Subcutaneous abdominal adipose tissue (tissue), 5 donors: ENCODE measurements around the gene SFT2D2.
"Not testable (repeated sequence)": the region's sequence is repeated elsewhere in the genome, so short reads cannot be mapped to it uniquely, and the experiment has no call there.

Source experiments
- H3K27ac ChIP-seq: one replicate; pipeline ENCODE4 v1.7.0; 2013; ENCODE audit warnings: low read depth, mild to moderate bottlenecking, inconsistent platforms, low read length, moderate library complexity
- H3K27me3 ChIP-seq, 5 donors: one replicate each; pipeline ENCODE4 v1.7.0; 2013; ENCODE audit warnings: low read length in 5 of 5, inconsistent platforms in 1 of 5; ENCODE audit not compliant: control insufficient read depth in 5 of 5, insufficient read depth in 4 of 5
- H3K36me3 ChIP-seq, 5 donors: one replicate each; pipeline ENCODE4 v1.7.0; 2013; ENCODE audit warnings: low read length in 5 of 5; ENCODE audit not compliant: control insufficient read depth in 5 of 5, insufficient read depth in 5 of 5
- H3K4me1 ChIP-seq, 5 donors: one replicate each; pipeline ENCODE4 v1.7.0; 2013; ENCODE audit warnings: low read length in 5 of 5, mild to moderate bottlenecking in 3 of 5, moderate library complexity in 1 of 5; ENCODE audit not compliant: control insufficient read depth in 5 of 5, insufficient read depth in 5 of 5
- H3K4me3 ChIP-seq, 5 donors: one replicate each; pipeline ENCODE4 v1.7.0; 2013; ENCODE audit warnings: low read length in 5 of 5, low read depth in 1 of 5
- H3K9ac ChIP-seq, 5 donors: one replicate each; pipeline ENCODE4 v1.7.0; 2013; ENCODE audit warnings: low read length in 5 of 5, mild to moderate bottlenecking in 4 of 5, moderate library complexity in 3 of 5
- H3K9me3 ChIP-seq, 5 donors: one replicate each; pipeline ENCODE4 v1.7.0; 2013; ENCODE audit warnings: low read length in 5 of 5; ENCODE audit not compliant: control insufficient read depth in 5 of 5
- donor health status: healthy.
- donor health status: healthy.
- donor health status: healthy.
- donor health status: healthy.
- donor health status: healthy.

The SFT2D2 gene

GRCh38 chr1:168225476-168226190, at the start of gene SFT2D2:
TSS of gene SFT2D2 (plus strand) at chr1:168226004. CDS start at chr1:168226080, 76 bp downstream.
- Histone ChIP-seq H3K9ac (peak within 1 kb of the TSS; percentile 21 to 97 (median 92)), H3K9me3 (peaks cover 0 to 6% (median 3%) of the 10 kb centered on the region in 5 donors), H3K4me1 (peaks cover 0 to 47% (median 42%) of the 10 kb centered on the region in 5 donors), H3K27ac (peak within 1 kb of the TSS; percentile 63), H3K27me3 (peaks cover 0 to 3% (median 0%) of the 10 kb centered on the region in 5 donors), H3K36me3 (peaks cover 0 to 6% (median 2%) of the 10 kb centered on the region in 5 donors), H3K4me3 (peak within 1 kb of the TSS; percentile 87 to 96 (median 94))

- peaks cover 0 to 15% (median 10%) of the 10 kb centered on the region in 5 donors for H3K4me1 ChIP-seq
- peak overlapping the region; percentile 14 to 94 (median 88) for H3K4me3 ChIP-seq
- peak overlapping the region; percentile 93 for H3K27ac ChIP-seq
- H3K9ac ChIP-seq, result peak overlapping the region in 2 of 5 donors; percentile 36 to 83
- H3K9me3 ChIP-seq, result no peaks in the 10 kb centered on the region
- H3K36me3 ChIP-seq, result no peaks in the 10 kb centered on the region
- H3K27me3 ChIP-seq, result no peaks in the 10 kb centered on the region
Observed at GRCh38 chr1:168178227-168178637, 47.6 kb upstream of the SFT2D2 start.

GRCh38 chr1:168178638-168179437, 47.0 kb upstream of the SFT2D2 start, which contains the start of gene TIPRL:
TSS of gene TIPRL (plus strand) at chr1:168178962. CDS start at chr1:168179078, 116 bp downstream.
- Histone ChIP-seq H3K27ac (peak within 1 kb of the TSS; percentile 93), H3K9ac (peak within 1 kb of the TSS; percentile 81 to 94 (median 87)), H3K4me3 (peak within 1 kb of the TSS; percentile 64 to 97 (median 91)), H3K4me1 (peaks cover 0 to 15% (median 10%) of the 10 kb centered on the region in 5 donors), H3K36me3 (no peaks in the 10 kb centered on the region), H3K27me3 (no peaks in the 10 kb centered on the region), H3K9me3 (no peaks in the 10 kb centered on the region)

GRCh38 chr1:168179438-168180147, 46.2 kb upstream of the SFT2D2 start:
- peaks cover 0 to 15% (median 10%) of the 10 kb centered on the region in 5 donors for H3K4me1 ChIP-seq
- peak overlapping the region; percentile 64 to 97 (median 91) for H3K4me3 ChIP-seq
- peak overlapping the region; percentile 81 to 94 (median 87) for H3K9ac ChIP-seq
- no peaks in the 10 kb centered on the region for H3K27me3 ChIP-seq
- H3K9me3 ChIP-seq, result no peaks in the 10 kb centered on the region
- H3K36me3 ChIP-seq, result no peaks in the 10 kb centered on the region
- peak overlapping the region; percentile 93 for H3K27ac ChIP-seq

- Histone ChIP-seq H3K9me3 (no peaks in the 10 kb centered on the region), H3K9ac (peak overlapping the region; percentile 1 to 94 (median 87)), H3K36me3 (peaks cover 0 to 3% (median 0%) of the 10 kb centered on the region in 5 donors), H3K27ac (peak overlapping the region; percentile 93), H3K27me3 (no peaks in the 10 kb centered on the region), H3K4me3 (peak overlapping the region; percentile 64 to 97 (median 91)), H3K4me1 (peaks cover 0 to 15% (median 10%) of the 10 kb centered on the region in 5 donors)
Observed at GRCh38 chr1:168180148-168180524, 45.7 kb upstream of the SFT2D2 start.

- H3K4me1 ChIP-seq, result peaks cover 0 to 15% (median 10%) of the 10 kb centered on the region in 5 donors
- not testable (repeated sequence) for H3K36me3 ChIP-seq, H3K27me3 ChIP-seq, H3K4me3 ChIP-seq, H3K9ac ChIP-seq, H3K9me3 ChIP-seq, H3K27ac ChIP-seq
Observed at GRCh38 chr1:168181063-168181720, 44.6 kb upstream of the SFT2D2 start.

- no peaks in the 10 kb centered on the region for H3K27me3 ChIP-seq
- peaks cover 0 to 46% (median 11%) of the 10 kb centered on the region in 5 donors for H3K36me3 ChIP-seq
- no peak overlapping the region for H3K4me3 ChIP-seq
- no peak overlapping the region for H3K9ac ChIP-seq
- H3K9me3 ChIP-seq, result no peaks in the 10 kb centered on the region
- H3K4me1 ChIP-seq, result no peaks in the 10 kb centered on the region
- H3K27ac ChIP-seq, result no peak overlapping the region
Observed at GRCh38 chr1:168187177-168187576, 38.6 kb upstream of the SFT2D2 start.

- peaks cover 11 to 56% (median 18%) of the 10 kb centered on the region in 5 donors for H3K36me3 ChIP-seq
- H3K4me3 ChIP-seq, result no peak overlapping the region
- no peaks in the 10 kb centered on the region for H3K4me1 ChIP-seq
- no peaks in the 10 kb centered on the region for H3K9me3 ChIP-seq
- no peak overlapping the region for H3K27ac ChIP-seq
- no peak overlapping the region for H3K9ac ChIP-seq
- H3K27me3 ChIP-seq, result no peaks in the 10 kb centered on the region
Observed at GRCh38 chr1:168190403-168190802, 35.4 kb upstream of the SFT2D2 start.
